ENCODE measurements around the gene IHH. TPM values are rescaled to one million over a fixed set of nuclear protein-coding genes. Genes with fewer than 3 reads are reported as not detected.

Gene IHH
- total RNA-seq, 1 experiment from 2014 or later, result not detected

- Histone ChIP-seq H3K79me1 (ENCODE audit: insufficient read depth, low read depth, low read length, poor library complexity, severe bottlenecking) (no peaks in the 10 kb centered on the region), H4K91ac (ENCODE audit: insufficient read length, low read depth, low read length) (no peak overlapping the region), H3K79me2 (ENCODE audit: insufficient read depth, low read length) (no peaks in the 10 kb centered on the region), H2AK5ac (ENCODE audit: insufficient read length, low read length) (no peak overlapping the region), H3K9me3 (ENCODE audit: control insufficient read depth, low read depth, low read length) (no peaks in the 10 kb centered on the region), H2BK12ac (ENCODE audit: insufficient read length, low read depth, low read length) (no peak overlapping the region), H3K4ac (ENCODE audit: low read depth, low read length) (no peak overlapping the region), H4K20me1 (ENCODE audit: control insufficient read depth, insufficient read depth, insufficient read length) (no peaks in the 10 kb centered on the region), H3K9ac (ENCODE audit: extremely low read depth, insufficient read length, low read length) (no peak overlapping the region), H3K18ac (ENCODE audit: insufficient read length, low read depth, low read length) (no peak overlapping the region), H3K4me1 (ENCODE audit: insufficient read depth, low read length) (no peaks in the 10 kb centered on the region), H2BK120ac (ENCODE audit: low read depth, low read length, poor library complexity, severe bottlenecking) (no peak overlapping the region), H3T11ph (ENCODE audit: low read length) (no peak overlapping the region), H2BK15ac (ENCODE audit: low read depth, low read length) (no peak overlapping the region), H3K23me2 (ENCODE audit: insufficient read length, low read depth, low read length, poor library complexity, severe bottlenecking) (no peaks in the 10 kb centered on the region), H3K56ac (ENCODE audit: insufficient read length, low read depth, low read length) (no peak overlapping the region), H2BK20ac (ENCODE audit: low read depth, low read length, poor library complexity, severe bottlenecking) (no peak overlapping the region), H4K8ac (replicated peaks; ENCODE audit: insufficient read length, low read depth, low read length) (no peak overlapping the region), H3K23ac (ENCODE audit: insufficient read length, low read depth, low read length) (no peak overlapping the region), H3K4me2 (ENCODE audit: insufficient read depth, insufficient read length, low read length) (no peak overlapping the region), H2AFZ (ENCODE audit: low read length) (no peak overlapping the region), H3K14ac (ENCODE audit: insufficient read depth, low read length) (no peak overlapping the region; the same call in 1 of the 2 replicates), H3K27me3 (ENCODE audit: insufficient read depth, low read length) (no peaks in the 10 kb centered on the region; the same call in 1 of the 2 replicates), H2BK5ac (ENCODE audit: insufficient read length, low read length) (no peak overlapping the region), H3K27ac (ENCODE audit: insufficient read length, low read depth, low read length) (no peak overlapping the region), H4K5ac (ENCODE audit: insufficient read length, low read depth, low read length) (no peak overlapping the region)
- Mint-ChIP-seq H3K4me1 (peaks cover 6 to 7% of the 10 kb centered on the region in 2 experiments), H3K27ac (no peak overlapping the region), H3K9me3 (no peaks in the 10 kb centered on the region), H3K36me3 (ENCODE audit: insufficient read depth in 1 of 3, low read depth in 3 of 3) (no peaks in the 10 kb centered on the region), H3K4me3 (no peak overlapping the region), H3K27me3 (ENCODE audit: low read depth) (peaks cover 18% of the 10 kb centered on the region)
- TF ChIP-seq, protein P1, sequence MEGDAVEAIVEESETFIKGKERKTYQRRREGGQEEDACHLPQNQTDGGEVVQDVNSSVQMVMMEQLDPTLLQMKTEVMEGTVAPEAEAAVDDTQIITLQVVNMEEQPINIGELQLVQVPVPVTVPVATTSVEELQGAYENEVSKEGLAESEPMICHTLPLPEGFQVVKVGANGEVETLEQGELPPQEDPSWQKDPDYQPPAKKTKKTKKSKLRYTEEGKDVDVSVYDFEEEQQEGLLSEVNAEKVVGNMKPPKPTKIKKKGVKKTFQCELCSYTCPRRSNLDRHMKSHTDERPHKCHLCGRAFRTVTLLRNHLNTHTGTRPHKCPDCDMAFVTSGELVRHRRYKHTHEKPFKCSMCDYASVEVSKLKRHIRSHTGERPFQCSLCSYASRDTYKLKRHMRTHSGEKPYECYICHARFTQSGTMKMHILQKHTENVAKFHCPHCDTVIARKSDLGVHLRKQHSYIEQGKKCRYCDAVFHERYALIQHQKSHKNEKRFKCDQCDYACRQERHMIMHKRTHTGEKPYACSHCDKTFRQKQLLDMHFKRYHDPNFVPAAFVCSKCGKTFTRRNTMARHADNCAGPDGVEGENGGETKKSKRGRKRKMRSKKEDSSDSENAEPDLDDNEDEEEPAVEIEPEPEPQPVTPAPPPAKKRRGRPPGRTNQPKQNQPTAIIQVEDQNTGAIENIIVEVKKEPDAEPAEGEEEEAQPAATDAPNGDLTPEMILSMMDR (conservative IDR thresholded peaks at IDR 0.05), result no peak
- WGBS (ENCODE audit: extremely low coverage, insufficient read length, low lambda C conversion rate), result no CpG with 5 or more reads among the region's 12 CpGs
- no peak for DNase-seq
These were observed 38.7 kb downstream of the IHH start for GRCh38 chr2:219022041-219022440.
